ENCODE results near the gene ZNF718.

The ZNF718 gene

DNA sequence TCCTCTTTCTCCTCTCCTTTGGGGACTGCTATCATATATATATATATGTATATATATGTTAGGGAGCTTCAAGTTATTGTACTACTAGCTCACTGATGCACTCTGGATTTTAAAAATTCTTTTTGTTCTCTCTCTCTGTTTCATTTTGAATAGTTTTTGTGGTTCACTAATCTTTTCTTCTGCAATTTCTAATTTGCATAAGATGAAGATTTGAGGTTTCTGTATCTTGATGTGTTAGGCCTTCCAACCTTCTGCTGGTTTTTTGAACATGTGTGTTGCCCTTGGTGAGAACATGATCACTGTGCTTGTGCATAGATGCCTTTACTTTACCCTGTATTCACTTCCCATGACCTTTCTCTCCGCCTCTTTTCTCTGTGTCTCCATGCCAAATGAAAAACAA, 7.8 kb upstream of the ZNF718 start (continued):
- TF ChIP-seq ARNTL (CRISPR knock-in tag; IDR thresholded peaks at IDR 0.05; ENCODE audit: borderline replicate concordance, low read depth), result no peak
- TF ChIP-seq ZNF70 (CRISPR knock-in tag; IDR thresholded peaks at IDR 0.05), result no peak
- TF ChIP-seq, protein P1, sequence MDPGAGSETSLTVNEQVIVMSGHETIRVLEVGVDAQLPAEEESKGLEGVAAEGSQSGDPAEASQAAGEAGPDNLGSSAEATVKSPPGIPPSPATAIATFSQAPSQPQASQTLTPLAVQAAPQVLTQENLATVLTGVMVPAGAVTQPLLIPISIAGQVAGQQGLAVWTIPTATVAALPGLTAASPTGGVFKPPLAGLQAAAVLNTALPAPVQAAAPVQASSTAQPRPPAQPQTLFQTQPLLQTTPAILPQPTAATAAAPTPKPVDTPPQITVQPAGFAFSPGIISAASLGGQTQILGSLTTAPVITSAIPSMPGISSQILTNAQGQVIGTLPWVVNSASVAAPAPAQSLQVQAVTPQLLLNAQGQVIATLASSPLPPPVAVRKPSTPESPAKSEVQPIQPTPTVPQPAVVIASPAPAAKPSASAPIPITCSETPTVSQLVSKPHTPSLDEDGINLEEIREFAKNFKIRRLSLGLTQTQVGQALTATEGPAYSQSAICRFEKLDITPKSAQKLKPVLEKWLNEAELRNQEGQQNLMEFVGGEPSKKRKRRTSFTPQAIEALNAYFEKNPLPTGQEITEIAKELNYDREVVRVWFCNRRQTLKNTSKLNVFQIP (CRISPR knock-in tag; IDR thresholded peaks at IDR 0.05; ENCODE audit: borderline replicate concordance, low read depth), result no peak
- no peak for TF ChIP-seq TOX (CRISPR knock-in tag; IDR thresholded peaks at IDR 0.05; ENCODE audit: borderline replicate concordance)

DNA sequence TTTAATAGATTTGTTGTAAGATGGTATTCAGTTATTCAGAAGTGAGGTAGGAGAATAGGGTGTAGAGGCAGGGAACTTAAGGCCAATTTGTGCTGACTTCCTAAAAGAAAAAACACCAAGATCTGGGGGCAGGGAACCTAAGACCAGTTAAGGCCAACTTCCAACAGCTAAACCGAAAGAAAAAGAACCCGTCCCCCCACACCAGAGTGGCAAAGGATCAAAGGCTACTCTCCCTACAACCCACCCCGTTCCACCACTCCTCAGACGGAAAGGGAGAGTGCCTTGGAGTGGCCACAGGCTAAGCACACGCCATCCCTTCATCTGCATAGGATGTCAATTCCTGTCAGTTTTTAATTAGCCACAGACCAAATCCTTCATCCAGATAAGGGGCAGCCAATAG, 3.7 kb upstream of the ZNF718 start:
- ATAC-seq, result no peak
- no peak for TF ChIP-seq OSR1 (CRISPR knock-in tag; IDR thresholded peaks at IDR 0.05)
- TF ChIP-seq ZNF8 (CRISPR knock-in tag; IDR thresholded peaks at IDR 0.05), result no peak
- no peak for TF ChIP-seq TCF4 (CRISPR knock-in tag; IDR thresholded peaks at IDR 0.05; ENCODE audit: borderline replicate concordance)
- TF ChIP-seq, protein P1 (CRISPR knock-in tag; IDR thresholded peaks at IDR 0.05; ENCODE audit: borderline replicate concordance, low read depth), result no peak
- TF ChIP-seq, protein P2, sequence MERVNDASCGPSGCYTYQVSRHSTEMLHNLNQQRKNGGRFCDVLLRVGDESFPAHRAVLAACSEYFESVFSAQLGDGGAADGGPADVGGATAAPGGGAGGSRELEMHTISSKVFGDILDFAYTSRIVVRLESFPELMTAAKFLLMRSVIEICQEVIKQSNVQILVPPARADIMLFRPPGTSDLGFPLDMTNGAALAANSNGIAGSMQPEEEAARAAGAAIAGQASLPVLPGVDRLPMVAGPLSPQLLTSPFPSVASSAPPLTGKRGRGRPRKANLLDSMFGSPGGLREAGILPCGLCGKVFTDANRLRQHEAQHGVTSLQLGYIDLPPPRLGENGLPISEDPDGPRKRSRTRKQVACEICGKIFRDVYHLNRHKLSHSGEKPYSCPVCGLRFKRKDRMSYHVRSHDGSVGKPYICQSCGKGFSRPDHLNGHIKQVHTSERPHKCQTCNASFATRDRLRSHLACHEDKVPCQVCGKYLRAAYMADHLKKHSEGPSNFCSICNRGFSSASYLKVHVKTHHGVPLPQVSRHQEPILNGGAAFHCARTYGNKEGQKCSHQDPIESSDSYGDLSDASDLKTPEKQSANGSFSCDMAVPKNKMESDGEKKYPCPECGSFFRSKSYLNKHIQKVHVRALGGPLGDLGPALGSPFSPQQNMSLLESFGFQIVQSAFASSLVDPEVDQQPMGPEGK (CRISPR knock-in tag; IDR thresholded peaks at IDR 0.05; ENCODE audit: borderline replicate concordance), result no peak
- no peak for TF ChIP-seq ZFP3 (CRISPR knock-in tag; IDR thresholded peaks at IDR 0.05)
- TF ChIP-seq, protein P3, sequence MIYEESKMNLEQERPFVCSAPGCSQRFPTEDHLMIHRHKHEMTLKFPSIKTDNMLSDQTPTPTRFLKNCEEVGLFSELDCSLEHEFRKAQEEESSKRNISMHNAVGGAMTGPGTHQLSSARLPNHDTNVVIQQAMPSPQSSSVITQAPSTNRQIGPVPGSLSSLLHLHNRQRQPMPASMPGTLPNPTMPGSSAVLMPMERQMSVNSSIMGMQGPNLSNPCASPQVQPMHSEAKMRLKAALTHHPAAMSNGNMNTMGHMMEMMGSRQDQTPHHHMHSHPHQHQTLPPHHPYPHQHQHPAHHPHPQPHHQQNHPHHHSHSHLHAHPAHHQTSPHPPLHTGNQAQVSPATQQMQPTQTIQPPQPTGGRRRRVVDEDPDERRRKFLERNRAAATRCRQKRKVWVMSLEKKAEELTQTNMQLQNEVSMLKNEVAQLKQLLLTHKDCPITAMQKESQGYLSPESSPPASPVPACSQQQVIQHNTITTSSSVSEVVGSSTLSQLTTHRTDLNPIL (CRISPR knock-in tag; IDR thresholded peaks at IDR 0.05; ENCODE audit: low read depth), result no peak
- TF ChIP-seq, protein P4, sequence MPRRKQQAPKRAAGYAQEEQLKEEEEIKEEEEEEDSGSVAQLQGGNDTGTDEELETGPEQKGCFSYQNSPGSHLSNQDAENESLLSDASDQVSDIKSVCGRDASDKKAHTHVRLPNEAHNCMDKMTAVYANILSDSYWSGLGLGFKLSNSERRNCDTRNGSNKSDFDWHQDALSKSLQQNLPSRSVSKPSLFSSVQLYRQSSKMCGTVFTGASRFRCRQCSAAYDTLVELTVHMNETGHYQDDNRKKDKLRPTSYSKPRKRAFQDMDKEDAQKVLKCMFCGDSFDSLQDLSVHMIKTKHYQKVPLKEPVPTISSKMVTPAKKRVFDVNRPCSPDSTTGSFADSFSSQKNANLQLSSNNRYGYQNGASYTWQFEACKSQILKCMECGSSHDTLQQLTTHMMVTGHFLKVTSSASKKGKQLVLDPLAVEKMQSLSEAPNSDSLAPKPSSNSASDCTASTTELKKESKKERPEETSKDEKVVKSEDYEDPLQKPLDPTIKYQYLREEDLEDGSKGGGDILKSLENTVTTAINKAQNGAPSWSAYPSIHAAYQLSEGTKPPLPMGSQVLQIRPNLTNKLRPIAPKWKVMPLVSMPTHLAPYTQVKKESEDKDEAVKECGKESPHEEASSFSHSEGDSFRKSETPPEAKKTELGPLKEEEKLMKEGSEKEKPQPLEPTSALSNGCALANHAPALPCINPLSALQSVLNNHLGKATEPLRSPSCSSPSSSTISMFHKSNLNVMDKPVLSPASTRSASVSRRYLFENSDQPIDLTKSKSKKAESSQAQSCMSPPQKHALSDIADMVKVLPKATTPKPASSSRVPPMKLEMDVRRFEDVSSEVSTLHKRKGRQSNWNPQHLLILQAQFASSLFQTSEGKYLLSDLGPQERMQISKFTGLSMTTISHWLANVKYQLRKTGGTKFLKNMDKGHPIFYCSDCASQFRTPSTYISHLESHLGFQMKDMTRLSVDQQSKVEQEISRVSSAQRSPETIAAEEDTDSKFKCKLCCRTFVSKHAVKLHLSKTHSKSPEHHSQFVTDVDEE (CRISPR knock-in tag; IDR thresholded peaks at IDR 0.05), result no peak
- no peak for TF ChIP-seq BACH2 (CRISPR knock-in tag; IDR thresholded peaks at IDR 0.05; ENCODE audit: borderline replicate concordance)
- TF ChIP-seq ZFP30 (CRISPR knock-in tag; IDR thresholded peaks at IDR 0.05), result no peak
- no peak for TF ChIP-seq TOX (CRISPR knock-in tag; IDR thresholded peaks at IDR 0.05; ENCODE audit: borderline replicate concordance)
- TF ChIP-seq SNAI2 (CRISPR knock-in tag; IDR thresholded peaks at IDR 0.05), result no peak
- no peak for TF ChIP-seq ISL1 (CRISPR knock-in tag; IDR thresholded peaks at IDR 0.05)
- TF ChIP-seq ESRRG (CRISPR knock-in tag; IDR thresholded peaks at IDR 0.05), result no peak
- TF ChIP-seq ZNF565 (CRISPR knock-in tag; conservative IDR thresholded peaks at IDR 0.05; ENCODE audit: low read depth), result no peak
- TF ChIP-seq, protein P5, sequence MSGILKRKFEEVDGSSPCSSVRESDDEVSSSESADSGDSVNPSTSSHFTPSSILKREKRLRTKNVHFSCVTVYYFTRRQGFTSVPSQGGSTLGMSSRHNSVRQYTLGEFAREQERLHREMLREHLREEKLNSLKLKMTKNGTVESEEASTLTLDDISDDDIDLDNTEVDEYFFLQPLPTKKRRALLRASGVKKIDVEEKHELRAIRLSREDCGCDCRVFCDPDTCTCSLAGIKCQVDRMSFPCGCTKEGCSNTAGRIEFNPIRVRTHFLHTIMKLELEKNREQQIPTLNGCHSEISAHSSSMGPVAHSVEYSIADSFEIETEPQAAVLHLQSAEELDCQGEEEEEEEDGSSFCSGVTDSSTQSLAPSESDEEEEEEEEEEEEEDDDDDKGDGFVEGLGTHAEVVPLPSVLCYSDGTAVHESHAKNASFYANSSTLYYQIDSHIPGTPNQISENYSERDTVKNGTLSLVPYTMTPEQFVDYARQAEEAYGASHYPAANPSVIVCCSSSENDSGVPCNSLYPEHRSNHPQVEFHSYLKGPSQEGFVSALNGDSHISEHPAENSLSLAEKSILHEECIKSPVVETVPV (CRISPR knock-in tag; IDR thresholded peaks at IDR 0.05), result no peak
- TF ChIP-seq ZC3H10 (CRISPR knock-in tag; IDR thresholded peaks at IDR 0.05), result no peak

All from SK-N-SH treated with all-trans-retinoic acid at 6 μM for 48 hours (cell line).